HG02884 (cell line): ENCODE results near the gene SLFN11.
"Not testable (repeated sequence)": the region's sequence is repeated elsewhere in the genome, so short reads cannot be mapped to it uniquely, and the experiment has no call there.

ENCODE experiments used
- ATAC-seq: cut with Tn5 transposase; IDR thresholded peaks from one replicate; pipeline ENCODE4 v1.9.1; 2021; ENCODE audit warnings: mild to moderate bottlenecking, moderate library complexity; ENCODE audit not compliant: unreplicated experiment

SLFN11 gene

GRCh38 chr17:35373534-35373983 is at the start of gene SLFN11:
Gene SLFN11, minus strand, starts transcription at chr17:35373621. Its CDS starts 9,814 bp downstream, at chr17:35363807.
- peak; percentile 53 for ATAC-seq

- not testable (repeated sequence) for ATAC-seq
Observed at GRCh38 chr17:35421069-35421468, 47.6 kb upstream of the SLFN11 start.

GRCh38 chr17:35416659-35417058 is 43.2 kb upstream of the SLFN11 start:
- ATAC-seq, result no peak

GRCh38 chr17:35414707-35415106 is 41.3 kb upstream of the SLFN11 start:
- ATAC-seq, result not testable (repeated sequence)

- ATAC-seq, result no peak
Observed at GRCh38 chr17:35414247-35414646, 40.8 kb upstream of the SLFN11 start.

GRCh38 chr17:35407531-35407930 is 34.1 kb upstream of the SLFN11 start:
- ATAC-seq, result no peak

GRCh38 chr17:35406568-35406967 is 33.1 kb upstream of the SLFN11 start:
- no peak for ATAC-seq

- no peak for ATAC-seq
Observed at GRCh38 chr17:35404360-35404759, 30.9 kb upstream of the SLFN11 start.

- not testable (repeated sequence) for ATAC-seq
Observed at GRCh38 chr17:35393783-35394182, 20.4 kb upstream of the SLFN11 start.

- ATAC-seq, result no peak
Observed at GRCh38 chr17:35390663-35391062, 17.2 kb upstream of the SLFN11 start.

GRCh38 chr17:35390156-35390555 is 16.7 kb upstream of the SLFN11 start:
- no peak for ATAC-seq

- ATAC-seq, result no peak
Observed at GRCh38 chr17:35387496-35387895, 14.1 kb upstream of the SLFN11 start.

- no peak for ATAC-seq
Observed at GRCh38 chr17:35377706-35378105, 4.3 kb upstream of the SLFN11 start.

GRCh38 chr17:35377068-35377467 is 3.6 kb upstream of the SLFN11 start:
- ATAC-seq, result no peak

- no peak for ATAC-seq
Observed at GRCh38 chr17:35376245-35376644, 2.8 kb upstream of the SLFN11 start.

- no peak for ATAC-seq
Observed at GRCh38 chr17:35374766-35375344, 1.4 kb upstream of the SLFN11 start.

GRCh38 chr17:35373984-35374765 is 754 bp upstream of the SLFN11 start:
- ATAC-seq, result no peak

GRCh38 chr17:35372846-35373533 is 431 bp downstream of the SLFN11 start:
- ATAC-seq, result peak; percentile 20

GRCh38 chr17:35371934-35372333 is 1.5 kb downstream of the SLFN11 start:
- ATAC-seq, result no peak

- peak; percentile 94 for ATAC-seq
Observed at GRCh38 chr17:35368081-35368830, 5.2 kb downstream of the SLFN11 start.

GRCh38 chr17:35361027-35361426 is 12.4 kb downstream of the SLFN11 start:
- ATAC-seq, result no peak
